ENCODE measurements around the gene NFIB.
A peak's percentile ranks its signal among the peaks of the same experiment; 100 is the strongest.

NFIB gene

DNA sequence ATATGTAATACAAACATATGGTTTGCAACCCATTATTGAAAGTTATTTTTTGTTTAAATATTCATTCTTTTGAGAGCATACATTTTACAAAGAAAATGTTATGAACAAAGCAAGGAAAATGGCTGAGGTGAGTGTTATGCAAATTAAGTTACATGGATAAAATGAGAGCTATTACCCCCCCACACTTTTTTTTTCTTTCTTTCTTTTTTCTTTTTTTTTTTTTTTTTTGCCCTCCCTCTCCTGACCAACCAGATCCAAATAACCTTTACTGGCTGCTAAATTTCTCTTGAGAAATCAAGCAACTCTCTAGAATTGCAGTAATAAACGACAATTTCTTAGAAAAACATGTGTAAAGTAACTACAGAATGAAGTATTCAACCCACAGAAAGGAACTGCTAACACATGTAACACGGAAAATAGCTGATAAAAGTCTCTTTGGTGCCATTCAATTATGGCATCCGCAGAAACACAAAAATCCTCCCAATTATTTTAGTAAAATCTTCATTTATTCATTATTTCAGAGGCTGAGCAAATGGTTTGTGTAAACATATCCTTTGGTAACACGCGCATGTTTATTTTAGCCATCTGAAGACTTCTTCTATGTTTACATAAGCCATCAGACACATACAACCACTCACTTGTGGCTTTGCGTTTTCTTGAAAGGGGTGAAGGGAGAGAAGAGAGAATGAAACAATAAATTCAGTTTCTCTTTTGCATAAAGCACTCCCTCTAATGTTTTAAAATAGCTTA, 216.1 kb downstream of the NFIB start:
- FAIRE-seq (no peak), DNase-seq (ENCODE audit: insufficient read length, low spot score) (no peak)
- TF ChIP-seq POLR2A (IDR thresholded peaks at IDR 0.05; ENCODE audit: low read depth, low read length): no peak

DNA sequence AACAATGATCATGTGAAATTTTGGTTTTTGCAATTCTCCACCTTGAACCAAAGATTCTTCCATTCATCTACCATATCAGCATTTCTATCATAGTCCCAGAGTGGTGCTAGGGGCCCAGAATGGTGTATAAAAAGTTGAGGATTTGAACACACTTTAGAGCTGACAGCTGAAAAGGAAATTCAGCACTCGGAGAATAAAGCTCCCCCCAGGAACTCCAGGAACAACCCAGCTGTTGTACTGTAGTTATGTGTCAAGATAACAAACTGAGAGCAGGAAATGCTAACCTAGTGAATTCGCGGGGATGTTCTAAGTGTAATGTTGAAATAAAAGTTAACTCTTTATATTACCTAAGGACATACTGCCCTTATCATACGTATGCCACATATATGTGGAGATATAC, 216.7 kb downstream of the NFIB start:
- DNase-seq (ENCODE audit: insufficient read length, low spot score) (no peak), FAIRE-seq (peak; percentile 86)

DNA sequence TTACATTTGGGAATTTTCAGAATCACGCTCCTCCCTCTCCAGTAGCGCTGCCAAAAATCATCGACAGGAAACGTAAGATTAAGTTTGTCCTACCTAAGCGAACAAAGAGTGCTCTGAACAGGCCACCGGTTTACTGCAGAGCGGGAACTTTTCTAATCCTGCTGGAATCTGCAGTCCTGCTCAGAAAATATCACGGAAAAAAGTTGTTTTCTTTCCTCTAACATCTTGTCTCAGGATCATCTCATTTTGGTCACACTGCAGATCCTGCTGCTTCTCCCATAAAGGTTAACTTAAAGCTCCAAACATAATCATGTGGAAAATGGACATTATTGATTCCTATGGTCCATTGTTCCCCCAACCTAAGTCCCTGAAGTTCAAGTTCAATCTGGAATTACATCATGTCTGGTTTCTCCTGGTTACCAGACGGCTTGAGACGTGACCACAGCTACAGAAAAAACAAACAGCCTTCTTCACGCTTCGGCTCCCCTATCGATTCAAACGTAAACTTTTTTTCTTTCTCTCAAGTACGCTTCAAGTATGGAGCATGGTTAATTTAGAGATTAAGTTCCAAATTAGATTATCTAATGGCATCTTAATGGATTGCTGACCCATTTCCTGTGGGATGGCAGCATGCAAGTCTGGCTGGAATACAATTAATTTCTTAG, 217.6 kb downstream of the NFIB start:
- no peak for TF ChIP-seq POLR2A (IDR thresholded peaks at IDR 0.05; ENCODE audit: low read depth, low read length)
- peak; percentile 93 for FAIRE-seq
- DNase-seq (ENCODE audit: insufficient read length, low spot score): no peak

More for the DNA sequence above, 216.7 kb downstream of the NFIB start:
- no peak for TF ChIP-seq POLR2A (IDR thresholded peaks at IDR 0.05; ENCODE audit: low read depth, low read length)

DNA sequence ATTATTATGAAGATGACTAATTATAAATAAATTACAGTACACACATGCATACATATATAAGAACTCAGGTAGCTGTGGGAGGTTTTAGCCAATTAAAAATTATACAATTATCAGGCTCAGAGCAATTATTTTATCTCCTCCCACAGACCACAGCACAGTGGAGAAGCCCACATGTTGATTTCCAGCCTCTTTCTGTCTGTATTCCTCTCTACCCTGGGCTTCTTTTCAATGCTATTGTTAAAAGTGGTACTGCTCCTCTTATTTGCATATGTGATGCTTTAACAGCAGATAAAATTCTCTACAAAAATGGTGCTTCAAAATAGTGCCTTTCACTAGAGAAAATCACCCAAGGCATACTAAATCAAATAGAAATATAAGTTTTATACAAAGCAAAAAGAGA, 218.7 kb downstream of the NFIB start:
- no peak for DNase-seq (ENCODE audit: insufficient read length, low spot score)
- FAIRE-seq: no peak
- TF ChIP-seq POLR2A (IDR thresholded peaks at IDR 0.05; ENCODE audit: low read depth, low read length): no peak

DNA sequence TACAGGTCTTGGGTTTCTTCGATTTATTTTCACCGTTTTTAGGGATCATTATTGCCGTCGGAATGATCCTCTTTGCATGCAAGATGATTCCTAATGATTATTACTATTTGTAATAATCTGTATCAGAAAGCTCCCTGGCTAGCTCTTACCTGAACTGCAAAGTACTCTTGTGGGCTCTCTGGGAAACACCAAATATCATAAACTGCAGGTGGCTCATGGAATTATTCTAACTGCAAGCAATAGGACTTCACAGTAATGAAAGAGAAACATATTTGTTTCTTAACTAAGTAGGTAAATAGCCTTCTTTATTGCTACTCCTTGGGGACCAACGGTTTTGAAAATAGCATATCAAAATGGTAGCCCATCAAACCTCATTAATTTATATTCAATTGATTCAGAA, 219.4 kb downstream of the NFIB start:
- TF ChIP-seq POLR2A (IDR thresholded peaks at IDR 0.05; ENCODE audit: low read depth, low read length): no peak
- FAIRE-seq (no peak), DNase-seq (ENCODE audit: insufficient read length, low spot score) (no peak)

DNA sequence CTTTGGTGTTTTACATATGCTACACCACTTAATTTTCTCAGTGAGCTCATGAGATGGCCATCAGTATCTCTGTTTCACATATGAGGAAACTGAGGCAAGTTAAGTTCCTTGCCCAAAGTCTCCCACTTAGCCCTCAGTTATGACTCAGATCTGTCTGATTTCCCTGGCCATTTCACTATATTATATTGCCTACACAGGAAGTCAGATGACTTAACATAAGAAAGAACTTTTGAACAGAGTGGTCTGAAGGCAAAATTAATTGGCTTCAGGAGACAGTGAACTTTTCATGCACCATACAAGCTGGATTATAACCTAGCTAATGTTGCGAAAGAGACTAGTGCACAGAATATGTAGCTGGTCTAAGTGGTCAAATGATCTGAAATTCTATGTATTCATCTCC, 221.6 kb downstream of the NFIB start:
- DNase-seq (ENCODE audit: insufficient read length, low spot score) (no peak), FAIRE-seq (peak; percentile 11)
- no peak for TF ChIP-seq POLR2A (IDR thresholded peaks at IDR 0.05; ENCODE audit: low read depth, low read length)

DNA sequence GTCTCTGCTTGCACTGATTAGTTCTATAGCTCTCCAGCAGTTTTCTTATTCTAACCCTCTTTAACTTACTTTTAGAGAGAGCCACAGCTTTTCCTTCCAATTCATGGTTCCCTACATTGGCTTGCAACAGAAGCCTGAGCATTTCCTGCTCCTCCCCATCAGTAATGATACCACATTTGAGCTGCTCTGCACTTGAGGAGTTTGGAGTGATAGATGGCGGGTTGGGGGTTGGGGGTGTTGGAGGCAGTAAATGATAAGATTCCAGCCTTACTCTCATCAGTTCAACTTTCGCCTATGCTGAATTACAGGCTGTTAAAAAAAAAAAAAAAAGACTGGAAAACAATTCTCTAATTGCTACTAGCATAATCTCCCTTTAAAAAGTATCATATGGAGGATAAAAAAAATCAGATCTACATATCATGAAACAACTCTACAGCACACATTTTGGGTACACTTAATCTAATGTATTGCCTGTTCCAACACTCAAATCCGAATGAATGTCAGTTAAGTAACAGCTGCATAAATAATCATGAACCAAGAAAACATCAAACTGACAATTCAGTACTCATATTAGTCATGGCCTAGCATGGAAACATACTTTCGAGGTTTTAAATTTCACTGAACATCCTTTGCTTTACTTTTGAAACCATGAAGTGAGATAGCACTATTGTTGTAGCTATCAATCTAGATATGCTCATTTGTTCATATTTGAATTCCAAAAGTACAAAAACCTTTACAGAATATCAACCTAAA, 224.7 kb downstream of the NFIB start:
- no peak for TF ChIP-seq POLR2A (IDR thresholded peaks at IDR 0.05; ENCODE audit: low read depth, low read length)
- DNase-seq (ENCODE audit: insufficient read length, low spot score) (no peak), FAIRE-seq (no peak)

DNA sequence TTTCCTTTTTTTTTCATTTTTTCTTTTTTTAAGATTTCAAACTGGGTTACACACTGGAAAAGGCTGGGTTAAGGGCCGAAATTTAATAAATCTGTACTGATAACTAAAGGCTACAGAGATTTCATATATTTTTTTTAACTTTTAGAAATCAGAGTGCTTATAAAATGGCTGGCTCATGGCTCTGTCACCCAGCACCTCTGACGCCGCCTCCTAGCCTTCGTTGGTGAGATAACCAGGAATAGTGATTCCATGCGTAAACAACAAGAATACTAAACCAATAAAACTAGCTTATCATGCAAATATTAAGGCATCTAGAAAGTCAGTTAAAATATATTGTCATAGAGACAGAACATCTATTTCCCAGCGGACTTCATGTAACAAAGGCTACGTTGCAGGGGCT, 226.4 kb downstream of the NFIB start:
- no peak for TF ChIP-seq POLR2A (IDR thresholded peaks at IDR 0.05; ENCODE audit: low read depth, low read length)
- DNase-seq (ENCODE audit: insufficient read length, low spot score) (no peak), FAIRE-seq (no peak)

DNA sequence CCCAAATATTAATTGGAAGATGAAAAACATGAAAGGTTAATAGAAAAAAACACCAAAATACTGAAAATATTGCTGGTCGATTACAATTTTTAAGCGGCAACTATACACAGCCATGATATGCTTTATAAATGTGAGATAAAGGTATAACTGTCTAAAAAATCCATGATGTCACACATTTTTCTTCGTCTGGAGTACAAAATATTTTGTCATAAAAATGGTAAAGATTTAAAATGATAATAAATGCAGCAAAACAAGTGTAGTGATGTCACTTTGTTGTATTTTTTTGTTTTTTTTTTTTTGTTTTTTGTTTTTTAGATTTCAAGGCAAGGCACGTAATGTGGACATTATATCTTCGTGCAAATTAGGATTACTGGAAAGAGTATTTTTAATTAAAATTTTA, 227.4 kb downstream of the NFIB start:
- DNase-seq (ENCODE audit: insufficient read length, low spot score) (no peak), FAIRE-seq (no peak)
- TF ChIP-seq POLR2A (IDR thresholded peaks at IDR 0.05; ENCODE audit: low read depth, low read length): no peak

DNA sequence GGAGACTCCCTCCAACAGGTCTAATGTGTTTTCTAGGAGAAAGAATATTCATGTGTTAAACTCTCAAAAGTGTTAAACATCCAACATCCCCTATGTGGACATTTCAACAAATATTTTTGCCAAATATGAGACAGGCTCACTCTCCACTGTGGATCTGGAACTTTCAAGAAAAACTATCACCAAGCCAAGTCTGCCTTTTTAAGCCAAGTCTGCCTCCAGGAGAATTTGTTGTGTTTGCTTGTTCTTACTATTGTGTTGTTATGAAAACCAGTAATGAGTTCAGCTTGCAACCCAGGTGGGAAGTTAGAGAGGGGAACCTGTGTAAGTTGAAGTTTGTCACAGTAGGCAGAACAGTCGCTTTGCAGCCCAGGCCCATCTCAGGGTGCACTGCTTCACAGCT, 228.1 kb downstream of the NFIB start:
- no peak for DNase-seq (ENCODE audit: insufficient read length, low spot score)
- no peak for TF ChIP-seq POLR2A (IDR thresholded peaks at IDR 0.05; ENCODE audit: low read depth, low read length)
- FAIRE-seq: no peak

DNA sequence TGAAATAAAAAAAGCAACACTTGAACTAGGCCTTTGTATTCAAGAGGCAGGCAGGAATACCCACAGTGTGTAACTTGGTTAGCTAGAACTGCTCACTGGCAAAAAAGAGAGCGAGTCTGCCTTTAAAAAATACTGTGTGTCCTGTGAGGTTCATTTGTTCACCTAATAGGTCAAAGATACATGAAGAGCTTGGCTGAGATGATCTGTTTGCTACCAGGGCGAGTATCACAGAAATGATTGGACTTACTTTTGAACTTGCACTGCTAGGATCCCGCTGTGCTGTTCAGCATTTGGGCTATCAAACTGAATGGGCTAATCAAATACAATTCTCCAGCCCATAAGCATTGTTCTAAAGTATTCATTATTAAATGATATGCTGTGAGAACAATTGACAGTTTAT, 229.1 kb downstream of the NFIB start:
- DNase-seq (ENCODE audit: insufficient read length, low spot score) (no peak), FAIRE-seq (no peak)
- no peak for TF ChIP-seq POLR2A (IDR thresholded peaks at IDR 0.05; ENCODE audit: low read depth, low read length)

DNA sequence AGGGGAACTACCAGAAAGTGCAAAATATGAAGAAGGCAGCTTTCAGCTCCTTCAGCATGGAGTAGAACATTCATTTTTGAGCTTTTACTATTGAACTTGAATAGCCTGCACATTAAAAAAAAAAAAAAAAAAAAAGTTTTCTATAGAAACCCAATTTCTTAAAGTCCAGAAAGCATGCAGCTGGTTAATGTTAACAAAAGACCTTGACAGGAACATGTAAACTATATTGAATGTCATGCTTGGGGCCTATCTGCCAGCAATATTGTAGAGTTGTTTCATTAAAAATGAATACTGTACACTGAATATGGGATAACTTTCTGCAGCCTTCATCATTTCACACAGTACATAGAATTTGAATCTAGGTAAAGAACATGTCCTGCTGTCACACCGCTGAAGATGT, 230.6 kb downstream of the NFIB start:
- TF ChIP-seq POLR2A (IDR thresholded peaks at IDR 0.05; ENCODE audit: low read depth, low read length): no peak
- no peak for FAIRE-seq
- DNase-seq (ENCODE audit: insufficient read length, low spot score): no peak

DNA sequence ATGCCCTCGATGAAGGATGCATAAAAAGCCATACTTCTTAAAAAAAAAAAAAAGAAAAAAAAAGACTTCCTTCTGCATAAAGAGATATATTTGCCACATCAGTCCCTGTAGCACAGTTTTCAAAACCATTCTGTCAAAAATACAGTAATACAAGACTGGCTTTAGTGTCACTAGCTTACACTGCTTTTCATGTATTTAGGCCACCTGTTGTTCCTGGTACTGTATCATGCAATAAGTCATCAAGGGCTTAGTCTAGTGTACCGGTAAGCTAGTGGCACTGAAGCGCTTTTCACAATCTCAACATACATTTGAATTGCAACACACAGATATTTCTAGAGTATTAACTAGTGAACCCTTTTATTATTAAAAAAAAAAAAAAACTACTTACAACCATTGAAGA, 231.2 kb downstream of the NFIB start:
- no peak for DNase-seq (ENCODE audit: insufficient read length, low spot score)
- no peak for FAIRE-seq
- TF ChIP-seq POLR2A (IDR thresholded peaks at IDR 0.05; ENCODE audit: low read depth, low read length): no peak

DNA sequence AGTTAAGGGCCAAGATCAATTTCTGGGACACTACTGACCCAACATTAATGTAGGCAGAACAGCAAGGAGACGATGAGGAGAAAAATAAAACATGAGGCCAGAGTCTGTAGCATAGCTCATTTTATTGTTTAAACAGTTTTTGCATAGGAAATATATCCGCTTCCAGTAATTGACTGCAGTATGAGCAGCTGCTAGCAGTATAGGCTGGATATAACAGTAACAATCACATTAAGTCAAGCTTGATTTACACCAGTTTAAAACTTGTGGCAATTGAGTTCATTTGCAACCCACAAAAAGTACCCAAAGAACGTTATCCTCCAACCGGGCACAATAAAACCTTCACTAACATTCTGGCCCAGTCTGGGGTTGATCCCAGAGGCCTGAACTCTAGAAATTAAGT, 232.2 kb downstream of the NFIB start:
- TF ChIP-seq POLR2A (IDR thresholded peaks at IDR 0.05; ENCODE audit: low read depth, low read length): no peak
- no peak for DNase-seq (ENCODE audit: insufficient read length, low spot score)
- FAIRE-seq: no peak
